A673 (cell line): Measurements from ENCODE around the gene FMN2. TPM values are rescaled to one million over a fixed set of nuclear protein-coding genes. Genes with fewer than 3 reads are reported as not detected.

Source experiments
- BruUV-seq: library from RNA; stranded (reverse); fragments of 400-500 nt; replicated peaks from 2 replicates; lab custom pipeline; 2021; lab: Mats Ljungman, UMichigan
- CTCF ChIA-PET: fragments of 300-600 bp; sonication (Branson Sonifier 250); formaldehyde crosslinking; loops from one replicate; lab custom pipeline; 2022; ENCODE audit warnings: antibody characterized with exemption; lab: Charles Lee
- POLR2A ChIA-PET: fragments of 300-600 bp; sonication (Branson Sonifier 250); formaldehyde crosslinking; loops from one replicate; lab custom pipeline; 2022; ENCODE audit warnings: antibody characterized with exemption; ENCODE audit not compliant: low non-redundant PET; lab: Charles Lee
- DNase-seq: peaks from one replicate; pipeline ENCODE4 v3.0.0-alpha.2; 2015; ENCODE audit warnings: low spot score
- H3K27ac ChIP-seq: fragments of 200-600 bp; sonication (generic); 2 replicates; pipeline ENCODE4 v1.5.1; 2016; ENCODE audit warnings: mixed run types, low read depth, mild to moderate bottlenecking, mixed read lengths, antibody characterized with exemption, low read length; ENCODE audit not compliant: poor library complexity, severe bottlenecking
- H3K27me3 ChIP-seq: fragments of 200-600 bp; sonication (generic); replicated peaks from 2 replicates; pipeline ENCODE4 v1.6.1; 2017; ENCODE audit warnings: mixed run types, low read depth, mild to moderate bottlenecking, mixed read lengths, antibody characterized with exemption, low read length; ENCODE audit not compliant: insufficient read depth, poor library complexity
- H3K36me3 ChIP-seq: fragments of 200-600 bp; sonication (generic); 2 replicates; pipeline ENCODE4 v1.6.1; 2016; ENCODE audit warnings: mixed run types, mild to moderate bottlenecking, mixed read lengths, antibody characterized with exemption, low read length; ENCODE audit not compliant: insufficient read depth, poor library complexity, severe bottlenecking
- H3K4me1 ChIP-seq: fragments of 200-600 bp; sonication (generic); 2 replicates; pipeline ENCODE4 v1.6.1; 2017; ENCODE audit warnings: mixed run types, mild to moderate bottlenecking, mixed read lengths, antibody characterized with exemption, low read length; ENCODE audit not compliant: insufficient read depth, poor library complexity, severe bottlenecking
- H3K4me3 ChIP-seq: fragments of 200-600 bp; sonication (generic); 2 replicates; pipeline ENCODE4 v1.5.1; 2016; ENCODE audit warnings: low read depth, mixed run types, mild to moderate bottlenecking, mixed read lengths, low read length; ENCODE audit not compliant: poor library complexity, severe bottlenecking
- H3K9me3 ChIP-seq: fragments of 200-600 bp; sonication (generic); 2 replicates; pipeline ENCODE4 v1.6.1; 2016; ENCODE audit warnings: mixed run types, low read depth, mild to moderate bottlenecking, mixed read lengths, antibody characterized with exemption, low read length; ENCODE audit not compliant: poor library complexity, severe bottlenecking
- CTCF ChIP-seq: fragments of 300-800, 200-600 bp; sonication (generic); conservative IDR thresholded peaks from 2 replicates; pipeline ENCODE4 v1.5.1; 2017; ENCODE audit warnings: low read depth, mild to moderate bottlenecking, antibody characterized with exemption, low read length, moderate library complexity, mixed read lengths
- EZH2 ChIP-seq: fragments of 200-600 bp; sonication (generic); IDR thresholded peaks from 2 replicates; pipeline ENCODE4 v1.6.1; 2017; ENCODE audit warnings: borderline replicate concordance, low read depth, mild to moderate bottlenecking, mixed read lengths, antibody characterized with exemption, low read length; ENCODE audit not compliant: poor library complexity, severe bottlenecking
- intact Hi-C: fragments of 100-400 bp; cut with micrococcal nuclease; formaldehyde crosslinking; loops from one replicate; pipeline ENCODE4 v1.10.0; 2022; ENCODE audit not compliant: unreplicated experiment
- total RNA-seq: library from RNA; stranded (reverse); gene quantifications from 2 replicates; pipeline ENCODE4 v1.2.3, GENCODE V29; 2021

Gene FMN2
- total RNA-seq, 1 experiment from 2014 or later: not detected

- TF ChIP-seq EZH2 (no peak), CTCF (no peak)
- Histone ChIP-seq H3K4me3 (no peak overlapping the region), H3K4me1 (no peaks in the 10 kb centered on the region), H3K27me3 (no peaks in the 10 kb centered on the region), H3K9me3 (no peaks in the 10 kb centered on the region), H3K27ac (no peak overlapping the region), H3K36me3 (no peaks in the 10 kb centered on the region)
- ChIA-PET POLR2A (no interaction called here), CTCF (no interaction called here)
- no TSS peak for BruUV-seq
- intact Hi-C loops: no loop called here
- peak; percentile 1 for DNase-seq
Observed at GRCh38 chr1:240491156-240491555, 399.5 kb downstream of the FMN2 start.

- DNase-seq: no peak
- POLR2A ChIA-PET: no interaction called here
- H3K4me3 ChIP-seq: no peak overlapping the region
- CTCF ChIA-PET: no interaction called here
- intact Hi-C loops: no loop called here
- H3K36me3 ChIP-seq: no peaks in the 10 kb centered on the region
- TF ChIP-seq CTCF (no peak), EZH2 (no peak)
- no peaks in the 10 kb centered on the region for H3K4me1 ChIP-seq
- no peaks in the 10 kb centered on the region for H3K9me3 ChIP-seq
- H3K27me3 ChIP-seq: no peaks in the 10 kb centered on the region
- no TSS peak for BruUV-seq
- H3K27ac ChIP-seq: no peak overlapping the region
Observed at GRCh38 chr1:240491796-240492195, 400.1 kb downstream of the FMN2 start.

GRCh38 chr1:240492832-240493440 lies 401.3 kb downstream of the FMN2 start:
- H3K36me3 ChIP-seq: no peaks in the 10 kb centered on the region
- no peak overlapping the region for H3K4me3 ChIP-seq
- no peak overlapping the region for H3K27ac ChIP-seq
- H3K9me3 ChIP-seq: no peaks in the 10 kb centered on the region
- BruUV-seq: no TSS peak
- ChIA-PET CTCF (no interaction called here), POLR2A (no interaction called here)
- intact Hi-C loops: no loop called here
- TF ChIP-seq CTCF (no peak), EZH2 (no peak)
- DNase-seq: no peak
- no peaks in the 10 kb centered on the region for H3K4me1 ChIP-seq
- no peaks in the 10 kb centered on the region for H3K27me3 ChIP-seq
